Measurements from ENCODE around the gene SIMC1.
"Not testable (repeated sequence)": the region's sequence is repeated elsewhere in the genome, so short reads cannot be mapped to it uniquely, and the experiment has no call there.

Gene SIMC1

GRCh38 chr5:176237971-176238644, at the start of gene SIMC1:
Gene SIMC1 (plus strand): TSS chr5:176238424. CDS start chr5:176238509, 85 bp downstream.
- DNase-seq, result peak in 1 of 2 experiments; percentile 52

GRCh38 chr5:176188506-176189193, 49.6 kb upstream of the SIMC1 start:
- peak in 1 of 2 experiments; percentile 11 for DNase-seq

GRCh38 chr5:176189857-176190256, 48.4 kb upstream of the SIMC1 start:
- DNase-seq, result no peak

- no peak for DNase-seq
Measured at GRCh38 chr5:176190886-176191755, 47.1 kb upstream of the SIMC1 start.

- peak in 1 of 2 experiments; percentile 60 for DNase-seq
Measured at GRCh38 chr5:176192094-176192721, 46.0 kb upstream of the SIMC1 start.

- not testable (repeated sequence) for DNase-seq
Measured at GRCh38 chr5:176192722-176193117, 45.5 kb upstream of the SIMC1 start.

- peak in 1 of 2 experiments; percentile 4 for DNase-seq
Measured at GRCh38 chr5:176193636-176194035, 44.6 kb upstream of the SIMC1 start.

GRCh38 chr5:176194238-176195083, 43.8 kb upstream of the SIMC1 start:
- peak in 1 of 2 experiments; percentile 30 for DNase-seq

GRCh38 chr5:176195084-176195413, 43.2 kb upstream of the SIMC1 start:
- DNase-seq, result not testable (repeated sequence)

GRCh38 chr5:176195487-176196207, 42.6 kb upstream of the SIMC1 start:
- not testable (repeated sequence) for DNase-seq

- DNase-seq, result not testable (repeated sequence)
Measured at GRCh38 chr5:176196781-176197180, 41.4 kb upstream of the SIMC1 start.

- not testable (repeated sequence) for DNase-seq
Measured at GRCh38 chr5:176197234-176197858, 40.9 kb upstream of the SIMC1 start.

GRCh38 chr5:176198299-176198698, 39.9 kb upstream of the SIMC1 start:
- DNase-seq, result not testable (repeated sequence)

- DNase-seq, result peak in 1 of 2 experiments; percentile 60
Measured at GRCh38 chr5:176198991-176199733, 39.1 kb upstream of the SIMC1 start.

GRCh38 chr5:176199803-176200399, 38.3 kb upstream of the SIMC1 start:
- DNase-seq, result not testable (repeated sequence)

GRCh38 chr5:176201811-176202210, 36.4 kb upstream of the SIMC1 start:
- peak in 1 of 2 experiments; percentile 2 for DNase-seq

- no peak for DNase-seq
Measured at GRCh38 chr5:176203086-176203485, 35.1 kb upstream of the SIMC1 start.

GRCh38 chr5:176203535-176203934, 34.7 kb upstream of the SIMC1 start:
- DNase-seq, result not testable (repeated sequence)

- DNase-seq, result not testable (repeated sequence)
Measured at GRCh38 chr5:176214466-176215021, 23.7 kb upstream of the SIMC1 start.

Measured in NCI-H526 (cell line).